ENCODE measurements around the gene USP34.

DNA sequence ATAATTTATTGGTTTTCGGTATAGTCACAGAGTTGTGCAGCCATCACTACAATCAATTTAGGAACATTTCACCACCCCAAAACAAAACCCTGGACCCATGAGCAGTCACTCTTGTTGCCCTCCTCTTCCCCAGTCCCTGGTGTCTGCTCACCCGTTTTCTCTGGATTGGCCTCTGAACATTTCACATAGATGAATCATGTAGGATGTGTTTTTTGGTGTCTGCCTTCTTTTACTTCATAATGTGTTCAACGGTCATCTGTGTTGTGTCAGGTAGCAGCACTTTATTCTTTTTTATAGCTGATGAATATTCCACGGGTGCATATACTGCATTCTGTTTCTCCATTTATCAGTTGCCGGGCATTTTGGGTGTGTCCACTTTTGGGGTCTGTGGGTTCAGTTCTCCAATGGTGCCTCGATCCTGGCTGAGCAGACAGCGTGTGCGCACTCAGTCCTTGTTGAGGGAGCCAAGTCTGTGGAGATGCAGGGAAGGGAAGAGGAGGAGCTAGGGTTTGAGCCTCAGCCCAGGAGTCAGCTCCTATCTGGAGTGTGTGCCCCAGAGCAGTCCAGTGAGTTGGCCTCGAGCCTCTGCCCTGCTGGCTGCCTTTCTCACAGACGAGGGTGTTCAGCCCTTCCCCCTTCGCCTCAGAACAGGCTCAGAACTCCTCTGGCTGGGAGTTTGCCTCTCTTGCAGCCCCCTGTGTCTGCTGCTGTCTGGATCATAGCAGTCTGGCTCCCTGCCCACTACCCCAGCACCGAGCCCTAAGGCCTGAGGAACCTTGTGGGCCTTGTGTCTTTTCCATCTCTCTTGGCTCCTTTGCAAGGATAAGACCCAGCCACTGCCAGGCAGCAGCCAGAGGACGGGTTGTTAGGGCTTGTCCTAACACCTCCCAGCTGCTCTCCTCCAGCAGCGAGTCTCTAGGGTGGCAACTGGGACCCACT is 290.9 kb downstream of the USP34 start:
- TF ChIP-seq EZH2 (IDR thresholded peaks at IDR 0.05) (no peak), POLR2AphosphoS5 (IDR thresholded peaks at IDR 0.05; ENCODE audit: borderline replicate concordance, low read depth, low read length) (no peak), FOXP2 (optimal IDR thresholded peaks at IDR 0.05; ENCODE audit: control extremely low read depth, extremely low read length, insufficient read depth) (no peak)
